CD4-positive, alpha-beta T cell treated with Interleukin-6 at 100 ng/mL for 8 hours (primary cell): ENCODE data around the gene TUBD1.
"Not testable (repeated sequence)": the region's sequence is repeated elsewhere in the genome, so short reads cannot be mapped to it uniquely, and the experiment has no call there.

ENCODE experiments used
- DNase-seq: peaks from one replicate; pipeline ENCODE4 v3.0.0-alpha.2; 2020; ENCODE audit warnings: mixed read lengths, low spot score

Gene TUBD1

DNA sequence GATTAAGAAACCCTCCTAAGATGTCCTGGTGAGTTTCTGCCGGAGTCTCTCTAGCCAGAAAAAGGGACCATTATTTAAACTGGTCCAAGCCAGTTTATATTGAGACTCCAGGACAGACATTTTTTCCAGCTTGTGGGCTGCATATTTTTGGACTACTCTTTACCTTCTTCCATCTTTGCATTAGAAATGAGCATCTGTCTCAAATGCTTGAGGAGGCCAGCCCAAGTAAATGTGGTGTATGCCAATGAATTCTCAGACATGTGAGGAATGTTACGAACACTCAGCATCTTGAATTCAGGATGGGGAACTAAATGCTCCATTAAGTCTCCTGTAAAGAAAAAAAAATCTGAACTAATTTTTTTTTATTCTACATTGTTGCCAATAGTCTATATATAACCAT is 18.4 kb downstream of the TUBD1 start:
- DNase-seq: no peak

DNA sequence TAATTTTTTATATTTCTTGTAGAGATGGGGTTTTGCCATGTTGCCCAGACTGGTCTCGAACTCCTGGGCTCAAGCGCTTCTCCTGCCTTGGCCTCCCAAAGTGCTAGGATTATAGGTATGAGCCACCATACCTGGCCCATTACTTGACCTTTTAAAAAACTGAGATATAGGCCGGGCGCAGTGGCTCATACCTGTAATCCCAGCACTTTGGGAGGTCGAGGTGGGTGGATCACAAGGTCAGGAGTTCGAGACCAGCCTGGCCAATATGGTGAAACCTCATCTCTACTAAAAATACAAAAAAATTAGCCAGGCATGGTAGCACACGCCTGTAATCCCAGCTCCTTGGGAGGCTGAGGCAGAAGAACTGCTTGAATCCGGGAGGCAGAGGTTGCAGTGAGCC is 19.3 kb downstream of the TUBD1 start:
- DNase-seq: not testable (repeated sequence)

GRCh38 chr17:59872351-59872750 is 20.4 kb downstream of the TUBD1 start:
- DNase-seq: no peak

DNA sequence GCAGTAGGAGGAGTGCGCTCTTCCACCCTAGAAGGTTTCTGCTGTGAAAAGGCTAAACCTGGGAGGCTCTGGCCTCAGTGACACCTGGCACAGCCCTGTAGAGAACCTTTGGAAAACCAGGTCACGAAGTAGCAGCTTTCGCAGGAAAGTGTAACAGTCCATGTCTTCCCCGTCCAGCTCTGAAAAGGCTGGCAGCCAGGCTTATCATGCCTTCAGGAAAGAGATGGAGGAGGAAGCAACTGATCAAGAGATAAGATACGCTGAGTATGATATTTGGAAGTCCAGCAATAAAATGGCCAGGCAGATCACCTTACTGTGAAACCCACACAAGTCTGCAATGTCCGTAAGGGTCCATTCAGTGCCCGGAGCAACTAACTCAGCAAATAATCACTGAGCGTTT is 22.3 kb downstream of the TUBD1 start:
- no peak for DNase-seq

GRCh38 chr17:59869941-59870218 is 22.9 kb downstream of the TUBD1 start:
- DNase-seq: no peak

DNA sequence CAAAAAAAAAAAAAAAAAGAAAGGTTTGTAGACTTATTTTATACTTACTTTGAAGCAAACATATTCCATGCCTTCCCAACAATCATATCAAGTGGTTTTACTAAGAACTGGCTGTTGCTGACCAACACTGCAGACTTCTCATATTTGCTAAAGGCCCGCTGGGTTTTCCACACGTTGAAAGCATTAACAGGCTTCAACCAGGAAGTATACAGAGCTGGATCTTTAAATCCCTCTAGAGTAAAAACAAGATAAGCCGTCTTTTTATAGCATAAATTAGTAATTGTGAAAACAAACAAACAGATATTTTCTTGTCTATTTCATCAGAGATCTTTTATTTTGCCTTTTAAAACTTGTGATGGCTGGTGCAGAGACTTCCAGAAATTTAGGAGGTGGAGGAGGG is 29.1 kb downstream of the TUBD1 start:
- DNase-seq: no peak

- peak; percentile 51 for DNase-seq
Observed at GRCh38 chr17:59859444-59860025, 33.2 kb downstream of the TUBD1 start.

GRCh38 chr17:59858932-59859331 is 33.8 kb downstream of the TUBD1 start:
- no peak for DNase-seq

- no peak for DNase-seq
Observed at GRCh38 chr17:59858167-59858816, 34.5 kb downstream of the TUBD1 start.

- DNase-seq: no peak
Observed at GRCh38 chr17:59856859-59857794, 35.6 kb downstream of the TUBD1 start.

GRCh38 chr17:59853919-59854729 is 38.6 kb downstream of the TUBD1 start:
- DNase-seq: not testable (repeated sequence)

GRCh38 chr17:59853168-59853918 is 39.4 kb downstream of the TUBD1 start:
- peak; percentile 74 for DNase-seq

DNA sequence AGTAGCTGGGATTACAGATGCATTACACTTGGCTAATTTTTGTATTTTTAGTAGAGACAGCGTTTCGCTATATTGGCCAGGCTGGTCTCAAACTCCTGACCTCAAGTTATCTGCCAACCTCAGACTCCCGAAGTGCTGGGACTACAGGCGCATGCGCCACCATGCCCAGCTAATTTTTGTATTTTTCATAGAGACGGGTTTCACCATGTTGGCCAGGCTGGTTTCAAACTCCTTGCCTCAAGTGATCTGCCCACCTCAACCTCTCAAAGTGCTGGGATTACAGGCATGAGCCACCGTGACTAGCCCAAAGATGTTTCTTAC is 39.9 kb downstream of the TUBD1 start:
- DNase-seq: not testable (repeated sequence)

DNA sequence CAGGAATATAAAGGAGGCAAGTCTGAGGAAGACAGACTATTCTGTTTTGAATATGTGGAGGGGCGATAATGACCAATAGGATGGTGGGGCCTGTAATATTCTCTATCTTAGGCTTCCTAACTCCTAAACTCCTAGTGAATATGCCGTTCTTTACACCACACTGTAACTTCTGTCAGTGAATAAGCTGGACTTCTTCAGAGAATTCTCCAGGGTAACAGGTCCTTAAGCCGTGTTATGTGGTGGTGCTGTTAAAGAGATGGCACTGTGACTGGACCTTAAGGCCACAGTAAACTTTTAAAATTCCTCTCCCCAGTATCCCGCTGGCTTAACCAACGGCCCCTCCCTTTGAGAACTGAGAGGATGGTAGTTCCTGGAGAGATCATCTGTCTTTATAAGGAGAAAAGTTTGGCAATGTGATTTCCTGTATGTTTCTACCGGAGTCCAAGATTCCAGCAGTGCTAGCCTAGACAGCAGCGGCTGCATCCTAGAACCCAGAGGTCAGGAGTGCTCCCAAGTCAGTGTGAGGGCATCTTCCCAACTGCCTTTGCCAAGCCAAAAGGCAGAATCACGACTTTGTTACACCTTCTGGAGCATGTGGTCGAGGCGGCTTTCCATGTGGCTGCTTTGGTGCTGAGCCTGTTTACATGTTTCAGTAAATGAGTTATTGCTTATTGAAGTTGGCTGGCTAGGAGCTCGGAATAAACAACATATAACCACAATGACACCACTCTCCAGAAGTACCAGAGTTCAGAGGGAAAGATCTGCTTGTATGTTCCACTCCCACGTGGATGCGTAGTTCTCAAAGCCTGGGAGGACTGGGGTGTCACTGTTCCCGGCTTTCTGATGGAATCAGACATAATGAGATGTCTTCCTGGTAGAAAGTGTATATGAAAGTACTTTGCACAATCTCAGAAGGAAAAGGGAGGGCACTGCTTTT is 41.0 kb downstream of the TUBD1 start:
- DNase-seq: no peak

GRCh38 chr17:59850311-59850710 is 42.4 kb downstream of the TUBD1 start:
- not testable (repeated sequence) for DNase-seq

DNA sequence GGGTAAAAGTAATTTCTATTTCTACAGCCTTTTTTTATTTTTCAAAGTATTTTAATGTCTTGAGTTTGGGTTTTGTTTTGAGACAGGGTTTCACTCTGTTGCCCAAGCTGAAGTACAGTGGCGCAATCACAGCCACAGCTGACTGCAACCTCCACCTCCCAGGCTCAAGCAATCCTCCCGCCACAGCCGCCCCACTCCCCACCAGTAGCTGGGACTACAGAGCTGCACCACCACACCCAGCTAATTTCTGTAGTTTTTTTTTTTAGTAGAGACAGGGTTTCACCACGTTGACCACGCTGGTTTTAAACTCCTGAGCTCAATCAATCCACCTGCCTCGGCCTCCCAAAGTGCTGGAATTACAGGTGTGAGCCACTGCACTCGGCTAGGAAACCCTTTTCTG is 44.0 kb downstream of the TUBD1 start:
- DNase-seq: no peak

- DNase-seq: no peak
Observed at GRCh38 chr17:59848385-59848668, 44.4 kb downstream of the TUBD1 start.

GRCh38 chr17:59846394-59847165 is 46.2 kb downstream of the TUBD1 start:
- DNase-seq: peak; percentile 66

DNA sequence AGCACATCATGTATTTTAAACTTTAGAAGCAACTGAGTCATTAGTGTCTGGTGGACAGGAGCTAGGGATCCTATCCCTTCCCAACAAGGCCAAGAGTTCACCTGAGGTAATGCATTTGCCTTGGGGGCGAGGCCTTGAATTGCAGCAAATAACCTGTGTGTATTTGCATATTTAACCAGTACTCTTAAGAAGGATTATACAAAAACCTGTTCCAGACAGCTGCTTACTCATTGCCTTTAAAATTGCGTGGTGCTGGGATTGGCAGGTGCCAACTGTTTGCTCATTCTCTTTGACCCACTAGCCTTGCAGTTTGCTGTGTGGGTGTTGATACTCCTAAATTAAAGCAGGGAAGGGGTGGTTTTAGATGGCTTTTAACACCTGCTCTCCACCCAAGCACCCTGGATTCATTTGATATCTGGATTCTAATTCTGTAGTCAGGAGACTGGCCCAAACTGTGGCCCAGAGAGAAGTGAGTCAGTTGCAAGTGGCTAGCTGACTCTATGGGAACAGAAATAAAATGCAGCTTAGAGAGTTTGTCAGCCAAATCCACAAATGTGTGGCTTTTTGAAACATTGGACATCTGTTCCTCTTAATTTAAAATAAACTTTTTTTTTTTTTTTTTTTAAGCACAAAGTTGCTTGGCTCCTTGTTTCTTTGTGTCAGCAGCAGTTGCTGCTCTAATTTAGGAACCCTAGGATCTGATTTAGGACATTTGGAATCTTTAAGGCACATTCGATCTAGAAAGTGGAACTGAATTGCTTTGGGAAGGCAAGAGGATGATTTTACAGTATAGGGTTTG is 46.9 kb downstream of the TUBD1 start:
- peak; percentile 47 for DNase-seq
